GM12864 (cell line): Measurements from ENCODE around the gene LAMA2.

Experiments
- DNase-seq: peaks from one replicate; pipeline ENCODE4 v3.0.0-alpha.2; 2011; ENCODE audit warnings: low read depth
- H3K4me3 ChIP-seq: 2 replicates; pipeline ENCODE4 v1.5.1; 2011; ENCODE audit warnings: mild to moderate bottlenecking, low read depth, low read length, control low read depth
- CTCF ChIP-seq: IDR thresholded peaks from 2 replicates; pipeline ENCODE4 v1.5.1; 2011; ENCODE audit warnings: low read depth, mild to moderate bottlenecking, moderate library complexity, low read length, control low read depth, inconsistent platforms; ENCODE audit errors: missing control alignments

Gene LAMA2

GRCh38 chr6:129519750-129520149 lies 636.8 kb downstream of the LAMA2 start:
- TF ChIP-seq CTCF = no peak
- DNase-seq = no peak
- H3K4me3 ChIP-seq = no peak overlapping the region

DNA sequence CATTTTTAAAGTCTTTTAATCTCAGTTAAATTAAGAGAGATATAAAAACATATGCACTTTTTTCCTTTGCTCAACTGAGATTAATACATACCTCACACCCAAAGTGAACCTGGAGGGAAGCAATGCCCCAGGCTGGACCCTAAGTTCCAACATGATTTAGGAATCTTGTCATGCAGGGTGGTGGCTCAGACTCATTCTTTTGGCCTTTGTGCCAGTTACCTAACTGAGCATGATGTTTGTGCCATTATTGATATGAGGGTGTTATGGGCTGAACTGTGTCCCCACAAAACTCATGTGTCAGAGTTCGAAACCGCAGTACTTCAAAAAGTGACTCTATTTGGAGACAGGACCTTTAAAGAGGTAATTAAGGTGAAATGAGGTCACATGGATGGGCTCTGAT lies 639.0 kb downstream of the LAMA2 start:
- TF ChIP-seq CTCF = no peak
- H3K4me3 ChIP-seq = no peak overlapping the region
- DNase-seq = no peak

DNA sequence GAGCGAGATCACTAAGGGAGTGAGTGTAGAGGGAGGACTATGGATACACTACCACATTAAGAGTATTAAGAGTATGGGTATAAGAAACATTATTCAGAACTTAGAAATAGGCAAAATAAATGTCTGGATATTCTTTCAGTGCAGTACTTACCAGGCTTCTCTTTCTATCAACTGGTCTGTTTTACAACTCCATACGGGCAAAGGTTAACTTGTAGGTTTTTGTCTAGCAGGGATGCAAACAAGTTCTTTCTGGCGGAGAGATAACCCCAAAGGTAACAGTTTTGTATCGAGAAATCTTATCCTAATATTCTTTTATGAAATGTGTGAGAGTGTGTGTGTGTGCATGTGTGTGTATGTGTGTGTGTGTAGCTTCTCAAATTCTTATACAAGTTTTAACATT lies 640.9 kb downstream of the LAMA2 start:
- no peak overlapping the region for H3K4me3 ChIP-seq
- no peak for TF ChIP-seq CTCF
- DNase-seq = no peak

DNA sequence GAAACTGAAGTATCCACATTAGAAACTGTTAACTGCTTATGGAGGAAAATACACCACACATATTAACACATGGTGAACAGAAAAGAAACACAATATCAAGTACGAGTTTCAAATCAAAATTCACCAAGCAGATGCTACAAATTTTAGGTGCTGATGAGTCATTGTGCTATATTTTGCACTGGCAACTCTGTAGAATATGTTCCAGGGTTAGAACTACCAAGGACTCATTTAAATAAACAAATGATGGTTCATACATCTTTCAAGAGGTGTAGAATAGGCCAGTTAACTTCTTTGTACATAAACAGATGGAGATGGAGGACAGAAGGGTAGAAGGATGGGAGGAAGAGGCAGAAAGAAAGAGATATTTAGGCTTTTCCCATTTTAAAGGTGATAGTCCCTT lies 642.1 kb downstream of the LAMA2 start:
- DNase-seq = no peak
- TF ChIP-seq CTCF = no peak

DNA sequence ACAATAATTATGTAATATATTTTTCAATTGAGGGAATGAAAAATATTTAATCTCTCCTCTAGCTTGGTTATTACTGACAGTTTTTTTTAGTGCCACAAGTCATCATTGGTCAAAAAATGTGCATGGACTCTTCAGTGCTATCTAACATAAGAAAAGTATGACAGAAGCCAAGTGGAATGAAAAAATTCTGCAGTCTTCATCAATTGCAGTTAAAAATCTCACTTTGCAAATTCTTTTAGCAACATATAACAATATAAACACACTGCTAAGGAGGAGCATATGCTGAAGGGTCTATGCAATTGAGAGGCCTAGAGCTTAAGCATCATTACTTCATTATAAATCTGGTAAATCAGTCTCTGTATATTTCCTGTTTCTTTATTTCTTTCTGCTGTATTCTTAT lies 652.0 kb downstream of the LAMA2 start:
- no peak for DNase-seq
- H3K4me3 ChIP-seq = no peak overlapping the region
- TF ChIP-seq CTCF = no peak

More for the DNA sequence above, 642.1 kb downstream of the LAMA2 start:
- no peak overlapping the region for H3K4me3 ChIP-seq

DNA sequence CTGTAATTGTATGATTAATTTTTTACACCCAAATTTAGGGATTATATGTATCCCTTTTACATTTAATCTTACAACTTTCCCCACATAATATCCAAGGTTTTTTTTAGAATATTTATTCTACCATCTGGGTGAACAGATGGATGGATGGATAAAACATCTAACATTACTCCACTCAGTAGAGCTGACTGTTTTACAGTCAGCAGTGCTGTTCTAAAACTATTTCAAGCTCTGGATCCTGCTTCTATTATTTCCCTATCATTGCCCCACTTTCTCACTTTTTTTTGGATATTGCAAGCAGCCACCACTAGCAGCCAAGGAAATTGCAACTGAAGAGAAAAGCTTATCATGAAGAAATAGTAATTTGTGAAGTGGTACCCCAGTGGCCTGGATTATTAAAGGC lies 653.3 kb downstream of the LAMA2 start:
- H3K4me3 ChIP-seq = no peak overlapping the region
- no peak for TF ChIP-seq CTCF
- DNase-seq = no peak

- no peak overlapping the region for H3K4me3 ChIP-seq
- no peak for TF ChIP-seq CTCF
- no peak for DNase-seq
Measured at GRCh38 chr6:129539032-129539431, 656.1 kb downstream of the LAMA2 start.
